Measurements from ENCODE around the gene UPF3A. TPM values are rescaled to one million over a fixed set of nuclear protein-coding genes. Genes with fewer than 3 reads are reported as not detected.

Gene UPF3A
- total and polyA plus RNA-seq, 9 of the 15 experiments (the other 6 are each of a cell fraction or from before 2014, with no cell fraction given): 15.6 to 76.5 (median 40.9) TPM

DNA sequence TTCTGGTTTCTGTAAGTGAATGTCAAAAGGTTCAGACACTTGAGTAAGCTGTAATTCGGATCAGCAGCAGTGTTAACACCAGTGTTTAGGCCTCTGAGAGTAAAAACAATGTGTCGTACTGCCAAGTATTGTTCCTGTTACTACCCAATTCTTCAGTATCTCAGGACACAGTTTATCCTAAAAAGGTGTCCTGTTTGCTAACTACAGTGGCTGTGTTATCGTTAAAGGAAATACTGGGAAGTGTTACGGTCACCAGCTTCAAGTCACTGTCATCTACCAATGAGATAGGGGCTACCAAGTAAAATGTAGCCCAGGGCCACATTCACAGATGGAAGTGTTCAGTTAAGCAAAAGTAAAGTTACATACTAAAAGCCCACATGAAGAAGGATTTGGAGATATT lies 2.3 kb upstream of the UPF3A start (continued):
- 0 out of 2 replicates have a peak, but pooled peaks have one; percentile 4 for TF ChIP-seq ZNF766 (CRISPR knock-in tag; conservative IDR thresholded peaks at IDR 0.05)
- no peak for TF ChIP-seq NR4A1 (CRISPR knock-in tag; IDR thresholded peaks at IDR 0.05)
- no peak for TF ChIP-seq NR4A1 (tag; IDR thresholded peaks at IDR 0.05)
- TF ChIP-seq TEAD4 (IDR thresholded peaks at IDR 0.05; ENCODE audit: low read length): peak; percentile 24; the same call in 1 of the 2 replicates
- TF ChIP-seq TEAD4 (CRISPR knock-in tag; IDR thresholded peaks at IDR 0.05; ENCODE audit: borderline replicate concordance): no peak
- 0 out of 2 replicates have a peak, but pooled peaks have one; percentile 16 for TF ChIP-seq DPF2 (IDR thresholded peaks at IDR 0.05)
- TF ChIP-seq, protein P1, sequence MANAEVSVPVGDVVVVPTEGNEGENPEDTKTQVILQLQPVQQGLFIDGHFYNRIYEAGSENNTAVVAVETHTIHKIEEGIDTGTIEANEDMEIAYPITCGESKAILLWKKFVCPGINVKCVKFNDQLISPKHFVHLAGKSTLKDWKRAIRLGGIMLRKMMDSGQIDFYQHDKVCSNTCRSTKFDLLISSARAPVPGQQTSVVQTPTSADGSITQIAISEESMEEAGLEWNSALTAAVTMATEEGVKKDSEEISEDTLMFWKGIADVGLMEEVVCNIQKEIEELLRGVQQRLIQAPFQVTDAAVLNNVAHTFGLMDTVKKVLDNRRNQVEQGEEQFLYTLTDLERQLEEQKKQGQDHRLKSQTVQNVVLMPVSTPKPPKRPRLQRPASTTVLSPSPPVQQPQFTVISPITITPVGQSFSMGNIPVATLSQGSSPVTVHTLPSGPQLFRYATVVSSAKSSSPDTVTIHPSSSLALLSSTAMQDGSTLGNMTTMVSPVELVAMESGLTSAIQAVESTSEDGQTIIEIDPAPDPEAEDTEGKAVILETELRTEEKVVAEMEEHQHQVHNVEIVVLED (CRISPR knock-in tag; IDR thresholded peaks at IDR 0.05): 0 out of 2 replicates have a peak, but pooled peaks have one; percentile 10
- TF ChIP-seq ELF4 (CRISPR knock-in tag; IDR thresholded peaks at IDR 0.05): 0 out of 2 replicates have a peak, but pooled peaks have one; percentile 22
- 0 out of 2 replicates have a peak, but pooled peaks have one; percentile 17 for TF ChIP-seq ATF4 (CRISPR knock-in tag; IDR thresholded peaks at IDR 0.05)
- 0 out of 2 replicates have a peak, but pooled peaks have one; percentile 57 for TF ChIP-seq ZNF644 (tag; IDR thresholded peaks at IDR 0.05; ENCODE audit: low read depth)
- TF ChIP-seq ZNF407 (IDR thresholded peaks at IDR 0.05; ENCODE audit: low read depth): no peak
- TF ChIP-seq NFIX (CRISPR knock-in tag; IDR thresholded peaks at IDR 0.05; ENCODE audit: low read depth): no peak
- TF ChIP-seq JUND (IDR thresholded peaks at IDR 0.05; ENCODE audit: borderline replicate concordance, low read depth, low read length): no peak
- peak; percentile 49; the same call in 1 of the 3 replicates for TF ChIP-seq JUND (tag; IDR thresholded peaks at IDR 0.05; ENCODE audit: borderline replicate concordance, low read depth, low read length)
- peak; percentile 62 for TF ChIP-seq BRD9 (IDR thresholded peaks at IDR 0.05; ENCODE audit: low read depth, partially characterized antibody)
- 0 out of 2 replicates have a peak, but pooled peaks have one; percentile 3 for TF ChIP-seq ZFX (CRISPR knock-in tag; IDR thresholded peaks at IDR 0.05)
- peak; percentile 42; the same call in 1 of the 2 replicates for TF ChIP-seq BCL6 (CRISPR knock-in tag; IDR thresholded peaks at IDR 0.05)
- TF ChIP-seq SMARCA4 (IDR thresholded peaks at IDR 0.05): 0 out of 2 replicates have a peak, but pooled peaks have one; percentile 41

Data from K562 (cell line).